Left cardiac atrium (tissue), 4 donors: ENCODE data around the gene CEACAM19. TPM values are rescaled to one million over a fixed set of nuclear protein-coding genes. Genes with fewer than 3 reads are reported as not detected.

Experiments used
- ATAC-seq, 2 donors: fragments of 200-7000 bp; cut with Tn5 transposase; one replicate each; pipeline ENCODE4 v1.9.1; 2020; ENCODE audit warnings: mild to moderate bottlenecking in 2 of 2, moderate library complexity in 2 of 2
- DNase-seq: peaks from one replicate; pipeline ENCODE4 v3.0.0-alpha.2; 2020
- intact Hi-C, 2 donors: fragments of 100-400 bp; cut with DNase I; formaldehyde crosslinking; loops; one replicate each; pipeline versions ENCODE4 v1.14.1 to v1.15.1; 2022 to 2023
- total RNA-seq, 2 donors: library from RNA; stranded (reverse); fragmentation: NEBNext Ultra II Directional; extraction: Animal tissue kit (Norgen Biotek cat#: 25700); gene quantifications; one replicate each; pipeline ENCODE4 v1.2.1, GENCODE V29; 2021
- donor health status: DM: no; HTN: yes; CAD: no.
- donor health status: DM: no; HTN: yes; CAD: no; lungs with severe emphysema.
- donor health status: DM: yes; HTN: yes; CAD: no.
- donor health status: Dilated cardiomyopathy.

CEACAM19 gene
- total RNA-seq, 2 donors from 2014 or later: 2.4 to 6.2 TPM

DNA sequence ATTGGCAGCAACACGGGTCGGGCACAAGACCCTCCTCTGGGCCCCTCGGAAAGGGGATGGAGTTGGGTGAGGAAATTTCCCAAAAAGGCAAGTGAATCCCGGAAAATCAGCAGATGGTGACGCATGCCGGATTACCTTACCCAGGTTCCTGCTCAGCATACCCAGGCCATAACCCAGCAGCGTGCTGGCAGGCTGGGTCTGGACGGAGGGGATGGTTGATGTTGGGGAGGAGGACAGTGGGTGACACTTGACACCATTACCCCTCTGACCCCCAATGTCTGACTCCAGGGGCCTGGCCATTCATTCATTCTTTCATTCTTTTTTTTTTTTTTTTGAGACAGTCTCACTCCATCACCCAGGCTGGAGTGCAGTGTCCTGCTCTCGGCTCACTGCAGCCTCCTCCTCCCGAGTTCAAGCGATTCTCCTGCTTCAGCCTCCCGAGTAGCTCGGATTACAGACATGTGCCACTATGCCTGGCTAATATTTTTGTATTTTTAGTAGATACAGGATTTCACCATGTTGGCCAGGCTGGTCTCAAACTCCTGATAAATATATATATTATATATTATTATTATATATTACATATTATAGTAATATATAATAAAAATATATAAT, 26.8 kb upstream of the CEACAM19 start:
- DNase-seq (peak; percentile 37), ATAC-seq (peak; percentile 14 to 58)
- intact Hi-C loops: no loop called here

DNA sequence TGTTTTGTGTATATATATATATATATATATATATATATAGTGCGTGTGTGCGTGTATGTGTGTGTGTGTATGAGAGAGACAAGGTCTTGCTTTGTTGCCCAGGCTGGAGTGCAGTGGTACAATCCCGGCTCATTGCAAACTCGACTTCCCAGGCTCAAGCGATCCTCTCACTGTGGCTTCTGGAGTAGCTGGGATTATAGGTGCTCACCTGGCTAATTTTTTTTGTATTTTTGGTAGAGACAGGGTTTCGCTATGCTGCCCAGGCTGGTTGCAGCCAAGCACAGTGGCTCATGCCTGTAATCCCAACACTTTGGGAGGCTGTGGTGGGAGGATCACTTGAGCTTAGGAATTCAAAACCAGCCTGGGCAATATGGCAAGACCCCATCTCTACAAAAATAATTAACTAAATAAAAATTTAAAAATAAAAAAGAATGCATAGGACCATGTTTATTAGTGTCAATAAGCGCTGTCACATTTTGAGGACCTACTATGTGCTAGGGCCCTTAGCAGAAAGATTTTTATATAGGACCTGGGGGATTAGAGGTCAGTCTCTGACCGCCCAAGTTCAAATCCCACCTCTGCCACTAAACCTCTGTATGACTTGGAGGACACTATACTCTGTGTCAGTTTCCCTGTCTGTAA, 25.8 kb upstream of the CEACAM19 start:
- ATAC-seq (no peak), DNase-seq (no peak)
- intact Hi-C loops: no loop called here

DNA sequence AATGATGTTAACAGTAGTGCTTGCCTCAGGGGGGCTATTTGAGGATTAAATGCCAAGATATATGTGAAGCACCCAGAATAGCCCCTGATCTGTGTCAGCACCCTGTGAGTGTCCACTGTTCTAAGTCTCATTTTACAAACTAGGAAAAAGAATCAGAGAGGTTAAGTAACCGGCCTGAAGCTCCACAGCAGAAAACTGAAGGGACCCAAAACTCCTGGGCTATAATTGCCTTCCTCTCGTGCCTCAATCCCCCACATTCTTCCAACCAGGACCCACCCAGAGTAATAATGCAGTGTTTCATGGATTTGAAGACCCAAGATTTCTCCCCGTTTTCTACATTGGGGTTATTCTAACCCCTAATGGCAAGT, 25.2 kb upstream of the CEACAM19 start:
- DNase-seq (no peak), ATAC-seq (no peak)
- intact Hi-C loops: no loop called here

DNA sequence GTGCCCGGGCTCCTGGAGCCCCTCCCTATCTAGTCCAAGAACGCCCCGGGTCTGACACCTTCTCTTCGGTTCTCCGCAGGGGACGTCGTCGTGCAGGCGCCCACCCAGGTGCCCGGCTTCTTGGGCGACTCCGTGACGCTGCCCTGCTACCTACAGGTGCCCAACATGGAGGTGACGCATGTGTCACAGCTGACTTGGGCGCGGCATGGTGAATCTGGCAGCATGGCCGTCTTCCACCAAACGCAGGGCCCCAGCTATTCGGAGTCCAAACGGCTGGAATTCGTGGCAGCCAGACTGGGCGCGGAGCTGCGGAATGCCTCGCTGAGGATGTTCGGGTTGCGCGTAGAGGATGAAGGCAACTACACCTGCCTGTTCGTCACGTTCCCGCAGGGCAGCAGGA, 24.1 kb upstream of the CEACAM19 start:
- intact Hi-C loops: no loop called here
- ATAC-seq (no peak), DNase-seq (no peak)

DNA sequence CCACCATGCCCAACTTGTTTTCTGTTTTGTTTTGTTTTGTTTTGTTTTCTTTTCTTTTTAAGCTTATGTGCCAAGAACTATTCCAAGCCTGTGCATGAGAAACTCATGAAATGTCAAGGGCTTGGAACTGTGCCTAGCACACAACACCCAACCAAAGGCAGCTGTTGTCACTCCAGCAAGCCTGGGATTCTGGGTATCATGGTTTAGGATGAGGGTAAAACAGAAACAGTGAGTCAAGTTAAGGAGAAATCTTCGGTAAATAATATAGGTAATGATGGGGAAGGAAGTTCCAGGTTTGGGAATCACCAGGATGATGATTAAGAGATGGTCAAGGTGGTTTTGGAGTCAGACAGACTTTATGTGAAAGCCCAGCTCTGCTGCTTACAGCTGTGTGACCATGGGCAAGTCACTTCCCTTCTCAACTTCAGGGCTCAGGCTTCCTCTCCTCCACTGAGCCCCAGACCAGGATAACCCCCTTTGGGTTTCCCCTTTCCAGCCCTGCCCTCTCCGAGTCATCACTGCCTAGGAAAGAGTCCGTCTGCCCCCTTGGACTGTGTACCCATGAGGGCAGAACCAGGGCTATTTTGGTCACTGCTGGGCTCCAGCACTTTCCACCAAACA, 22.5 kb upstream of the CEACAM19 start:
- intact Hi-C loops: no loop called here
- DNase-seq: peak; percentile 47
- peak; percentile 26 to 51 for ATAC-seq

DNA sequence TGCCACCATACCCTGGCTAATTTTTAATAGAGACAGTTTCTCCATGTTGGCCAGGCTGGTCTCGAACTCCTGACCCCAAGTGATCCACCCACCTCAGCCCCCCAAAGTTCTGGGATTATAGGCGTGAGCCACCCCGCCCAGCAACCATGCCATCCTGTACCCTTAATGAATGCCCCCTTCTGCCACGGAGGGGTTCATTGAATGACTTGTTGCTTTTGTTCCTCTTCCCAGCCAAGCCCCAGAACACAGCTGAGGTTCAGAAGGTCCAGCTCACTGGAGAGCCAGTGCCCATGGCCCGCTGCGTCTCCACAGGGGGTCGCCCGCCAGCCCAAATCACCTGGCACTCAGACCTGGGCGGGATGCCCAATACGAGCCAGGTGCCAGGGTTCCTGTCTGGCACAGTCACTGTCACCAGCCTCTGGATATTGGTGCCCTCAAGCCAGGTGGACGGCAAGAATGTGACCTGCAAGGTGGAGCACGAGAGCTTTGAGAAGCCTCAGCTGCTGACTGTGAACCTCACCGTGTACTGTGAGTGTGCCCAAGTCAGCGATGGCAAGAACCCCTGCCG, 21.6 kb upstream of the CEACAM19 start:
- intact Hi-C loops: loop anchor here in 1 of 2 donors (5.0 kb wide), 1 partner anchor 62 kb away; no protein-coding TSS in a partner anchor
- no peak for ATAC-seq
- no peak for DNase-seq

DNA sequence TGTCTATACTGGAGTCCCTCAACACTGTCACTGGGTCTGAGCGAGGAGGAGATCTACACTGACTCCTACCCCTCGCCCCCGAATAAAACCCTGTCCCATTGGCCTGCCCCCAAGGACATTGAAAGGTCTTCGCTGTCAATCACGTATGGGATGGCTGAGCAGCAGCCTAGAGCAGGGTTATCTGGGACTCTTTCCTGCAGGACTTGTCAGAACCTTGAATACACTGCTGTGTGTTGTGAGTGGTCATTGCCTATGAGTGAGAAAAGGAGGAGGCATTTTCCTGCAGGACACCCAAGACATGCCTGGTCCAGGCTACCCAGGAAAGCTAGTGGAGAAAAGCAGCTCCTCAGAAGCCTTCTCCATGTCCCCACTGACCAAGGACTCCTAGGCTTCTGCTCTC, 17.9 kb upstream of the CEACAM19 start:
- no peak for ATAC-seq
- intact Hi-C loops: loop anchor here in 1 of 2 donors (5.0 kb wide), 1 partner anchor 66 kb away; no protein-coding TSS in a partner anchor

DNA sequence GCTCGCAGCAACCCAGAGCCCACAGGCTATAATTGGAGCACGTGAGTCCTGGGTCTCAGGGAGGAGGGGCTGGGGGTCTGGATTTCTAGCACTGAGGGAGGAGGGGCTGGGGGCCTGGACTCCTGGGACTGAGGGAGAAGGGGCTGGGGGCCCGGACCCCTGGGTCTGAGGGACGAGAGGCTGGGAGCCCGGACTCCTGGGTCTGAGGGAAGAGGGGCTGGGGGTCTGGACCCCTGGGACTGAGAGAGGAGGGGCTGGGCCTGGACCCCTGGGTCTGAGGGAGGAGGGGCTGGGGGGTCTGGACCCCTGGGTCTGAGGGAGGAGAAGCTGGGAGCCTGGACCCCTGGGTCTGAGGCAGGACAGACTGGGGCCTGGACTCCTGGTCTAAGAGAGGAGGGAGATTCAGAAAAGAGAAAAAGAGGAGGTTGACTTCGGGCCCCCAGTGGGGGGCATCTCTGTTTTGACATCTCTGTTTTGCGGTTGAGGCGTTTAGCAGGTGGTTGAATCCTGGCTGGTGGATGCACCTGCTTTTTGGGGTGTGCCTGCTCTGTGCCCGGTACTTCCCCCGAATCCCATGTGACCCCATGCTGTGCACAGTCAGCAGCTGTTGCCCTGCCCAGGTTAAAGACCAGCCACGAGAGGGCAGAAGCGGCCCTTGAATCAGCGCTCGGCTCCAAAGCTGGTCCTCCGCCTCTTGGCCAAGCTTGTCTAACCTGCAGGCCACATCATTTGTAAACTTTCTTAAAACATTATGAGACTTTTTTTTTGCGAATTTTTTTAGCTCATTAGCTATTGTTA, 17.1 kb upstream of the CEACAM19 start:
- intact Hi-C loops: loop anchor here in 1 of 2 donors (5.0 kb wide), 1 partner anchor 67 kb away; no protein-coding TSS in a partner anchor
- ATAC-seq (peak; percentile 71 to 79), DNase-seq (peak; percentile 78)

More for the DNA sequence above, 17.9 kb upstream of the CEACAM19 start:
- no peak for DNase-seq

DNA sequence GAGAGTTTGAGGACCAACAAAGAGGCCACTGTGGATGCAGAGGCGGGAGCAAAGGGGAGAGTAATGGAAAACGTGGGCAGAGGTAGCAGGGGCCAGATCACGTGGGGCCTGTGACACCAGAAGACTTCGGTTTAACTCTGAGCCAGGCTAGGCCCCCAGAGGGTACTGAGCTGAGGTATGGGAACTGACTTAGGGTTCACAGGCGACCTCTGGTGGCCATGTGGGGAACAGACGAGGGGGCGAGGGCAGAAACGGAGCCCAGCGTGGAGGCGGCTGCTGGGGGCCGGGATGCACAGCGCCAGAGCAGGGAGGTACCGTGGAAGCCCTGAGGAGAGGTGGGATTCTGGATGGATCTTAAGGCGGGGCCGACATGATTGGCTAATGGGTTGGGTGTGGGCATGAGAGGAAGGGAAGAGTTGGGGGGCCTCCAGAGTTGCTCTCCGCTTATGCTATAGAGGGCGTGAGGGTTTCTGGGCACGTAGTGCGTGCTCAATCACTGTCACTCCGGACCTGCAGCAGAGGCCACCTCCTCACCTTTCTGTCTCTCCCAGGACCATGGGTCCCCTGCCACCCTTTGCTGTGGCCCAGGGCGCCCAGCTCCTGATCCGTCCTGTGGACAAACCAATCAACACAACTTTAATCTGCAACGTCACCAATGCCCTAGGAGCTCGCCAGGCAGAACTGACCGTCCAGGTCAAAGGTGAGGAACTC, 13.9 kb upstream of the CEACAM19 start:
- ATAC-seq (peak; percentile 66 to 83), DNase-seq (peak; percentile 78)
- intact Hi-C loops: loop anchor here (1.0 to 5.0 kb wide), 2 partner anchors 85 to 86 kb away; no protein-coding TSS in a partner anchor

DNA sequence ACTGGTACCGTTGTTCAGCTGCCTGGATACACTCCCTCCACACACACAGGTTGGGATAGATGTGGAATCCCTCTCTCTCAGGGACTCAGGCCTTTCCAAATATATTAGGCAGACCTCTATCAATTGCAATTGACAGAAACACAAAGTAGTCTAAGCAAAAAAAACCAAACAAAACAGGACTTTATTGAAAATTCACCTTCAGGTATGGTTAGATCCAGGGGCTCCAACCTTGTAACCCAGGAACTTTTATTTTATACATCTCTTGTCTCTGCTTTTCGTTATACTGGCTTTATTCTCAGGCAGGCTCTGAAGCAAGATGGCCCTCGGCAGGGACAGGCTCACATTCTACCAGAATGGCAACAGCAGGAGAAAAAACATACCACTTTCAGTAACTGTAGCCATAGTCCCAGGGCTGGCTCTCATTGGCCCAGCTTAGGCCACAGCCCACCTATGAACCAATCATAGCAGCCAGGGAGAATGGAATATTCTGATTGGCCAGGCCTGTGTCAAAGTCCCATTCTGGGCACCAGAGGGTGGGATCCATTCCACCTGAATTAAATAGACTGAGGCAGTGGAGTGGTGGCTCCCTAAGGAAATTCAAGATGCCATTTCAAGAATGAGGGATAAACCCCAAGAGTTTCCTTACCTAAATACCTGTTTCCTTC, 13.1 kb upstream of the CEACAM19 start:
- no peak for DNase-seq
- ATAC-seq: no peak
- intact Hi-C loops: loop anchor here in 1 of 2 donors (5.0 kb wide), 1 partner anchor 86 kb away; no protein-coding TSS in a partner anchor

DNA sequence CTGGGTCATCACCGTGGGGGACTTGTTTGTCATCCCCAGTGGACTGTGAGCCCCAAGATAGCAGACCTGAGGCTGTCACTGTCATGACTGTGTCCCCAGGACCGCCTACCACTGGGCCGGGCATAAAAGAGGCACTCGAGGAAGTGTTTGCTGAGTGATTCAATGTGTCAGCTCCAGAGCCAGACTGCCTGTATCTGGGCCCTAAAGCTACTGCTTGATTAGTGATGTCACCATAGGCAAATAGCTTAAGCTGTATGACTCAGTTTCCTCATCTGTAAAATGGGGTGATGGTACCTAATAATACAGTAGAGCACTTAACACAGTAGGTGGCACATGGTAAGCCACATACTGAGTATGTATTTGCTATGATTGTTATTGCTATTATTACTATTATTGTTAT, 11.2 kb upstream of the CEACAM19 start:
- intact Hi-C loops: no loop called here
- ATAC-seq (no peak), DNase-seq (no peak)

DNA sequence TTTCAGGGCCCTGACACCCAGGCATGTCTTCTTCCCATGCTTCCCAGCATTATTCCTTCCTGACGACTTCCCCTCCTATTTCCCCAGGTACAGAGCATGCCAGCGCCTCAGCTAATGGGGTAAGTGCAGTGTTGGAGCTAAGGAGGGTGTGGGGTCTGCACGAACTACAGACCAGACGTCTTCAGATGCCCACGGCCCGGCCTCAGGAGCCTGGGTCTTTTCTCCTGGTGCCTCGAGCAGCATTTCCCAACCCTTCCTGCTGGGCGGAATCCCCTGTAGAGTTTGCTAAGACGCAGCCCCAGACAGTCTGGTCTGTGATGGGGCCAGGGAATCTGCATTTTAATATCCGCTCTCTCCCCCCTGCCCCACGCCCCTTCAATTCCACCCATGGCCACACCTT, 10.1 kb upstream of the CEACAM19 start:
- DNase-seq: no peak
- intact Hi-C loops: no loop called here
- no peak for ATAC-seq

DNA sequence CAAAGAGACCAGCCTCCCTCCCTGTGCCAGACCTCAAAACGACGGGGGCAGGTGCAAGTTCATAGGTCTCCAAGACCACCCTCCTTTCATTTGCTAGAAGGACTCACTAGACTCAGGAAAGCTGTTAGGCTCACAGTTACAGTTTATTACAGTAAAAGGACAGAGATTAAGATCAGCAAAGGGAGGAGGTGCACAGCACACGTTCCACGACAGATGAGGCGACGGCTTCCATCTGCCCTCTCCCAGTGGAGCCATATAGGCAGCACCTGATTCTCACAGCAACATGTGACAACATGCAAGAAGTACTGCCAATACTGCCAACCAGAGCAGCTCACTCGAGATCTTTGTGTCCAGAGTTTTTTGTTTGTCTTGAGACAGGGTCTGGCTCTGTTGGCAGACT, 9.4 kb upstream of the CEACAM19 start:
- intact Hi-C loops: no loop called here
- no peak for DNase-seq

DNA sequence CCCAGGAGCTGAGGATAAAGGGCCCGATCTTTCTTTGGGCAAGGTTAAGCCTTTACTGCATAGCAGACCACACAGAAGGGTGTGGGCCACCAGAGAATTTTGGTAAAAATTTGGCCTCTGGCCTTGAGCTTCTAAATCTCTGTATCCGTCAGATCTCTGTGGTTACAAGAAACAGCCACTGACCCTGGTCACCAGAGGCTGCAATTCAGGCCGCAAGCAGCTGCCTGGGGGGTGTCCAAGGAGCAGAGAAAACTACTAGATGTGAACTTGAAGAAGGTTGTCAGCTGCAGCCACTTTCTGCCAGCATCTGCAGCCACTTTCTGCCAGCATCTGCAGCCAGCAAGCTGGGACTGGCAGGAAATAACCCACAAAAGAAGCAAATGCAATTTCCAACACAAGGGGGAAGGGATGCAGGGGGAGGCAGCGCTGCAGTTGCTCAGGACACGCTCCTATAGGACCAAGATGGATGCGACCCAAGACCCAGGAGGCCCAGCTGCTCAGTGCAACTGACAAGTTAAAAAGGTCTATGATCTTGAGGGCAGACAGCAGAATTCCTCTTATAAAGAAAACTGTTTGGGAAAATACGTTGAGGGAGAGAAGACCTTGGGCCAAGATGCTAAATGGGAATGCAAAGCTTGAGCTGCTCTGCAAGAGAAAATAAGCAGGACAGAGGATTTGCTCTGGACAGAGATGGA, 8.4 kb upstream of the CEACAM19 start:
- ATAC-seq: no peak
- intact Hi-C loops: no loop called here
- no peak for DNase-seq

More for the DNA sequence above, 9.4 kb upstream of the CEACAM19 start:
- ATAC-seq: no peak

DNA sequence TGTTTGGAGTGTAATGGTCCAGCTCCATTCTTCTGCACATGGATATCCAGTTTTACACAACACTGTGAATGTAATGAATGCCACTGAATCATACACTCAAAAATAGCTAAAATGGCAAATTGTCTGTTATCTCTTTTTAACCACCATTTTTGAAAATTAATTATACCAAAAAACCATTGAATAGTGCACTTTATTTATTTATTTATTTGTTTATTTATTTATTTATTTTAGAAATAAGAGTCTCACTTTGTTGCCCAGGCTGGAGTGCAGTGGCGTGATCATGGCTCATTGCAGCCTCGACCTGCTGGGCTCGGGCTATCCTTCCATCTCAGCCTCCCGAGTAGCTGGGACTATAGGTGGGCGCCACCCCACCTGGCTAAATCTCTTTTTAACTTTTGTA, 7.3 kb upstream of the CEACAM19 start:
- DNase-seq (no peak), ATAC-seq (no peak)
- intact Hi-C loops: no loop called here

DNA sequence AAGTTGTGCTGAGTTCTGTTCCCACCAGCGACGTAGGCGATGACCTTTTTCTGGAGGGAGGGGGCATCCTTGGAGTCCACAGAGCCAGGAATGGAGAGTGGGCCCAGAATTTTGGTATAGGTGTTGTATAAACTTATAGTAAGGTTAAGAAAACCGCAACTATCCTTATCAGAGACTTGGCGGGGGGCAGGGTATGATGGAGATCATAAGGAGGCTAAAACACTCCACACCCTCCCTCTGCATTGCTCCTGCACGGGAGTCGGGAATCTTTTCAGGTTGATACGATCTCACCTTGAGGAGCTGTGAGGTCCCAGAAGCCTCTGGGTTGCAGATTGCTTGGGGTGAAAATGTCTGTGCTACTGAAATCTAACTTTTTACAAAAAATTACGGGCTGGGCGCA, 6.3 kb upstream of the CEACAM19 start:
- intact Hi-C loops: no loop called here
- ATAC-seq: no peak
- DNase-seq: no peak

DNA sequence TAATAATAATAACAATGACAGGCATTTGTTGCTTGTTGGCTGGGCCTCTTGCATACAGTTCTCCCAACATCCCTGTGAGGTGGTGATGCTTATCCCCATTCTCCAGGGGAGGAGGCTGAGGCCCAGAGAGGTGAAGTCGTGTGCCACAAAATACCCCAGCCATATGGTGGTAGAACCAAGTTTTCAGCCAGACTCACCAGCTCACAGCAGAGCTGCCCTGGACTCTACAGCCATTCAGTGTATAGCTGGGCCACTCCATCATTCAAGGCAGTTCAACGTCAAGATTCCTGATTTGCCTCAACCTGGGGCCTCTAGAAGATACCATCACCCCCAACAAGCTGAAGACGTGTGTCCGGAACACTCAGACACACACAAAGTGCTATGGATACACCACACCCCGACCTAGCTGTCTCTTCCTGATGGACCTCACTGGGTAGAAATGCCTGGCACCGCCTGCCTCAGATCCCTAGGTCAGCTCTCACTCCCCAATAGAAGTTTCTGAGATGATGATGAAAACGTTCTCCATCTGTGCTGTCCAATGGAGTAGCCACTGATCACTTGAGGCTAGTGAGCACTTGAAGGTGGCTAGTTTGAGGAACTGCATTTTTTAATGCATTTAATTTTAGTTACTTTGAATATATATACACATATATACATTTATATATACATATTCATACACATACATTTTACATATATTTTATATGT, 4.3 kb upstream of the CEACAM19 start:
- ATAC-seq: peak in 1 of 2 donors; percentile 9
- intact Hi-C loops: no loop called here
- DNase-seq: no peak
